GM12878 (cell line): ENCODE data around the gene MAN2B1. TPM values are rescaled to one million over a fixed set of nuclear protein-coding genes. Genes with fewer than 3 reads are reported as not detected.

Experiments used
- E4F1 ChIP-seq: fragments of 450-650 bp; IDR thresholded peaks from 2 replicates; pipeline ENCODE4 v1.6.1; 2018; ENCODE audit warnings: borderline replicate concordance, mild to moderate bottlenecking; ENCODE audit not compliant: partially characterized antibody
- EP300 ChIP-seq, 2 experiments: fragments of 150-350 bp in 1 of 2; IDR thresholded peaks; 2 replicates each; pipeline ENCODE4 v1.6.1; 2011 to 2012; ENCODE audit warnings: low read depth in 2 of 2, low read length in 2 of 2, borderline replicate concordance in 1 of 2, improper control_type of control experiment in 1 of 2, inconsistent platforms in 1 of 2; ENCODE audit not compliant: control insufficient read depth in 1 of 2
- HDAC6 ChIP-seq: fragments of 200-600 bp; sonication (generic); IDR thresholded peaks from one replicate; pipeline ENCODE4 v1.8.0; 2017; ENCODE audit warnings: antibody characterized with exemption; ENCODE audit not compliant: unreplicated experiment
- JUND ChIP-seq: IDR thresholded peaks from 2 replicates; pipeline ENCODE4 v1.6.1; 2012; ENCODE audit warnings: low read depth, mild to moderate bottlenecking, low read length, improper control_type of control experiment, moderate library complexity
- MTA3 ChIP-seq: IDR thresholded peaks from 2 replicates; pipeline ENCODE4 v1.6.1; 2012; ENCODE audit warnings: low read length, inconsistent platforms, borderline replicate concordance
- NFYB ChIP-seq: IDR thresholded peaks from 2 replicates; pipeline ENCODE4 v1.6.1; 2011; ENCODE audit warnings: low read depth, mild to moderate bottlenecking, low read length, improper control_type of control experiment, moderate library complexity; ENCODE audit not compliant: insufficient read depth
- SMC3 ChIP-seq: IDR thresholded peaks from 2 replicates; pipeline ENCODE4 v1.6.1; 2011; ENCODE audit warnings: low read length, improper control_type of control experiment, borderline replicate concordance
- SRF ChIP-seq, 2 experiments: IDR thresholded peaks; 2 replicates each; pipeline ENCODE4 v1.6.1; 2011; ENCODE audit warnings: low read depth in 2 of 2, low read length in 2 of 2, mild to moderate bottlenecking in 1 of 2, moderate library complexity in 1 of 2
- TCF7 ChIP-seq: IDR thresholded peaks from 2 replicates; pipeline ENCODE4 v1.6.1; 2014; ENCODE audit warnings: antibody characterized with exemption, borderline replicate concordance
- ZSCAN29 ChIP-seq: fragments of 450-650 bp; IDR thresholded peaks from 2 replicates; pipeline ENCODE4 v1.6.1; 2017; ENCODE audit warnings: mild to moderate bottlenecking, moderate library complexity
- polyA plus RNA-seq, 11 experiments: library from polyadenylated mRNA; depleted of rRNA in 4 of 11; unstranded in 6 of 11; stranded (reverse) in 5 of 11; fragments of >200 nt; fragmentation: Nextera tagmentation in 4 of 11; fragmentation: Illumina TruSeq in 1 of 11; extraction: Ambion mirVana in 4 of 11; extraction: Trizol in 1 of 11; gene quantifications; 1 replicate in 1 of 11; 2 replicates in 10 of 11; pipeline versions ENCODE4 v1.2.1 to v1.2.3, GENCODE V29; 2011 to 2016; ENCODE audit warnings: inconsistent platforms in 2 of 11, missing spikeins in 2 of 11, low read depth in 1 of 11
- total RNA-seq, 4 experiments: library from RNA; depleted of rRNA in 3 of 4; stranded (reverse); fragments of >200 nt in 3 of 4; fragmentation: Illumina TruSeq in 1 of 4; extraction: Trizol in 1 of 4; gene quantifications; 2 replicates each; pipeline versions ENCODE4 v1.2.1 to v1.2.3, GENCODE V29; 2013 to 2021
- TF ChIP-seq, protein P1 (sequence below): IDR thresholded peaks from 2 replicates; pipeline ENCODE4 v1.6.1; 2012; ENCODE audit warnings: improper control_type of control experiment, low read depth, low read length; ENCODE audit not compliant: insufficient replicate concordance
- TF ChIP-seq, protein P2 (sequence below): fragments of 450-650 bp; IDR thresholded peaks from 2 replicates; pipeline ENCODE4 v1.6.1; 2017; ENCODE audit warnings: mild to moderate bottlenecking, moderate library complexity
- TF ChIP-seq, protein P3 (sequence below): IDR thresholded peaks from 2 replicates; pipeline ENCODE4 v1.6.1; 2011; ENCODE audit warnings: mild to moderate bottlenecking, low read depth, low read length, moderate library complexity; ENCODE audit not compliant: insufficient replicate concordance

Gene MAN2B1
- total and polyA plus RNA-seq, 10 of the 15 experiments (the other 5 are each of a cell fraction or from before 2014, with no cell fraction given): 7.6 to 224 (median 81.4) TPM

GRCh38 chr19:12669270-12670158 lies 3.0 kb upstream of the MAN2B1 start (continued):
- TF ChIP-seq SRF (IDR thresholded peaks at IDR 0.05; ENCODE audit: low read depth in 2 of 2, low read length in 2 of 2) (peak; percentile 4 to 56; a peak in 1 of 4 replicates), NFYB (no peak), HDAC6 (no peak), JUND (no peak), ZSCAN29 (no peak), TCF7 (no peak), SMC3 (no peak; the same call in 1 of the 2 replicates), MTA3 (no peak), EP300 (IDR thresholded peaks at IDR 0.05; ENCODE audit: borderline replicate concordance in 1 of 2, control insufficient read depth in 1 of 2, low read depth in 2 of 2, low read length in 2 of 2) (no peak), E4F1 (peak; percentile 93)
- TF ChIP-seq, protein P1, sequence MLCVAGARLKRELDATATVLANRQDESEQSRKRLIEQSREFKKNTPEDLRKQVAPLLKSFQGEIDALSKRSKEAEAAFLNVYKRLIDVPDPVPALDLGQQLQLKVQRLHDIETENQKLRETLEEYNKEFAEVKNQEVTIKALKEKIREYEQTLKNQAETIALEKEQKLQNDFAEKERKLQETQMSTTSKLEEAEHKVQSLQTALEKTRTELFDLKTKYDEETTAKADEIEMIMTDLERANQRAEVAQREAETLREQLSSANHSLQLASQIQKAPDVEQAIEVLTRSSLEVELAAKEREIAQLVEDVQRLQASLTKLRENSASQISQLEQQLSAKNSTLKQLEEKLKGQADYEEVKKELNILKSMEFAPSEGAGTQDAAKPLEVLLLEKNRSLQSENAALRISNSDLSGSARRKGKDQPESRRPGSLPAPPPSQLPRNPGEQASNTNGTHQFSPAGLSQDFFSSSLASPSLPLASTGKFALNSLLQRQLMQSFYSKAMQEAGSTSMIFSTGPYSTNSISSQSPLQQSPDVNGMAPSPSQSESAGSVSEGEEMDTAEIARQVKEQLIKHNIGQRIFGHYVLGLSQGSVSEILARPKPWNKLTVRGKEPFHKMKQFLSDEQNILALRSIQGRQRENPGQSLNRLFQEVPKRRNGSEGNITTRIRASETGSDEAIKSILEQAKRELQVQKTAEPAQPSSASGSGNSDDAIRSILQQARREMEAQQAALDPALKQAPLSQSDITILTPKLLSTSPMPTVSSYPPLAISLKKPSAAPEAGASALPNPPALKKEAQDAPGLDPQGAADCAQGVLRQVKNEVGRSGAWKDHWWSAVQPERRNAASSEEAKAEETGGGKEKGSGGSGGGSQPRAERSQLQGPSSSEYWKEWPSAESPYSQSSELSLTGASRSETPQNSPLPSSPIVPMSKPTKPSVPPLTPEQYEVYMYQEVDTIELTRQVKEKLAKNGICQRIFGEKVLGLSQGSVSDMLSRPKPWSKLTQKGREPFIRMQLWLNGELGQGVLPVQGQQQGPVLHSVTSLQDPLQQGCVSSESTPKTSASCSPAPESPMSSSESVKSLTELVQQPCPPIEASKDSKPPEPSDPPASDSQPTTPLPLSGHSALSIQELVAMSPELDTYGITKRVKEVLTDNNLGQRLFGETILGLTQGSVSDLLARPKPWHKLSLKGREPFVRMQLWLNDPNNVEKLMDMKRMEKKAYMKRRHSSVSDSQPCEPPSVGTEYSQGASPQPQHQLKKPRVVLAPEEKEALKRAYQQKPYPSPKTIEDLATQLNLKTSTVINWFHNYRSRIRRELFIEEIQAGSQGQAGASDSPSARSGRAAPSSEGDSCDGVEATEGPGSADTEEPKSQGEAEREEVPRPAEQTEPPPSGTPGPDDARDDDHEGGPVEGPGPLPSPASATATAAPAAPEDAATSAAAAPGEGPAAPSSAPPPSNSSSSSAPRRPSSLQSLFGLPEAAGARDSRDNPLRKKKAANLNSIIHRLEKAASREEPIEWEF: no peak
- TF ChIP-seq, protein P2, sequence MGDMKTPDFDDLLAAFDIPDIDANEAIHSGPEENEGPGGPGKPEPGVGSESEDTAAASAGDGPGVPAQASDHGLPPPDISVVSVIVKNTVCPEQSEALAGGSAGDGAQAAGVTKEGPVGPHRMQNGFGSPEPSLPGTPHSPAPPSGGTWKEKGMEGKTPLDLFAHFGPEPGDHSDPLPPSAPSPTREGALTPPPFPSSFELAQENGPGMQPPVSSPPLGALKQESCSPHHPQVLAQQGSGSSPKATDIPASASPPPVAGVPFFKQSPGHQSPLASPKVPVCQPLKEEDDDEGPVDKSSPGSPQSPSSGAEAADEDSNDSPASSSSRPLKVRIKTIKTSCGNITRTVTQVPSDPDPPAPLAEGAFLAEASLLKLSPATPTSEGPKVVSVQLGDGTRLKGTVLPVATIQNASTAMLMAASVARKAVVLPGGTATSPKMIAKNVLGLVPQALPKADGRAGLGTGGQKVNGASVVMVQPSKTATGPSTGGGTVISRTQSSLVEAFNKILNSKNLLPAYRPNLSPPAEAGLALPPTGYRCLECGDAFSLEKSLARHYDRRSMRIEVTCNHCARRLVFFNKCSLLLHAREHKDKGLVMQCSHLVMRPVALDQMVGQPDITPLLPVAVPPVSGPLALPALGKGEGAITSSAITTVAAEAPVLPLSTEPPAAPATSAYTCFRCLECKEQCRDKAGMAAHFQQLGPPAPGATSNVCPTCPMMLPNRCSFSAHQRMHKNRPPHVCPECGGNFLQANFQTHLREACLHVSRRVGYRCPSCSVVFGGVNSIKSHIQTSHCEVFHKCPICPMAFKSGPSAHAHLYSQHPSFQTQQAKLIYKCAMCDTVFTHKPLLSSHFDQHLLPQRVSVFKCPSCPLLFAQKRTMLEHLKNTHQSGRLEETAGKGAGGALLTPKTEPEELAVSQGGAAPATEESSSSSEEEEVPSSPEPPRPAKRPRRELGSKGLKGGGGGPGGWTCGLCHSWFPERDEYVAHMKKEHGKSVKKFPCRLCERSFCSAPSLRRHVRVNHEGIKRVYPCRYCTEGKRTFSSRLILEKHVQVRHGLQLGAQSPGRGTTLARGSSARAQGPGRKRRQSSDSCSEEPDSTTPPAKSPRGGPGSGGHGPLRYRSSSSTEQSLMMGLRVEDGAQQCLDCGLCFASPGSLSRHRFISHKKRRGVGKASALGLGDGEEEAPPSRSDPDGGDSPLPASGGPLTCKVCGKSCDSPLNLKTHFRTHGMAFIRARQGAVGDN: peak; percentile 50; the same call in 1 of the 2 replicates
- TF ChIP-seq, protein P3, sequence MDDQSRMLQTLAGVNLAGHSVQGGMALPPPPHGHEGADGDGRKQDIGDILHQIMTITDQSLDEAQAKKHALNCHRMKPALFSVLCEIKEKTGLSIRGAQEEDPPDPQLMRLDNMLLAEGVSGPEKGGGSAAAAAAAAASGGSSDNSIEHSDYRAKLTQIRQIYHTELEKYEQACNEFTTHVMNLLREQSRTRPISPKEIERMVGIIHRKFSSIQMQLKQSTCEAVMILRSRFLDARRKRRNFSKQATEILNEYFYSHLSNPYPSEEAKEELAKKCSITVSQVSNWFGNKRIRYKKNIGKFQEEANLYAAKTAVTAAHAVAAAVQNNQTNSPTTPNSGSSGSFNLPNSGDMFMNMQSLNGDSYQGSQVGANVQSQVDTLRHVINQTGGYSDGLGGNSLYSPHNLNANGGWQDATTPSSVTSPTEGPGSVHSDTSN: no peak
